Measurements from ENCODE around the gene RPS6KA2.
"Not testable (repeated sequence)": the region's sequence is repeated elsewhere in the genome, so short reads cannot be mapped to it uniquely, and the experiment has no call there.

RPS6KA2 gene

GRCh38 chr6:166634581-166634980 lies 7.5 kb upstream of the RPS6KA2 start:
- not testable (repeated sequence) for H2AFZ ChIP-seq (ENCODE audit: low read length, unreplicated experiment); H3K4me1 ChIP-seq (ENCODE audit: control insufficient read depth, insufficient read depth, low read length, unreplicated experiment); H3K27ac ChIP-seq (ENCODE audit: low read depth, low read length); H3K36me3 ChIP-seq (ENCODE audit: insufficient read depth, low read length); H3K4me3 ChIP-seq (ENCODE audit: low read depth, low read length); H3K27me3 ChIP-seq (ENCODE audit: insufficient read depth, low read length); H3K79me2 ChIP-seq (ENCODE audit: control insufficient read depth, insufficient read depth, low read length, unreplicated experiment)

DNA sequence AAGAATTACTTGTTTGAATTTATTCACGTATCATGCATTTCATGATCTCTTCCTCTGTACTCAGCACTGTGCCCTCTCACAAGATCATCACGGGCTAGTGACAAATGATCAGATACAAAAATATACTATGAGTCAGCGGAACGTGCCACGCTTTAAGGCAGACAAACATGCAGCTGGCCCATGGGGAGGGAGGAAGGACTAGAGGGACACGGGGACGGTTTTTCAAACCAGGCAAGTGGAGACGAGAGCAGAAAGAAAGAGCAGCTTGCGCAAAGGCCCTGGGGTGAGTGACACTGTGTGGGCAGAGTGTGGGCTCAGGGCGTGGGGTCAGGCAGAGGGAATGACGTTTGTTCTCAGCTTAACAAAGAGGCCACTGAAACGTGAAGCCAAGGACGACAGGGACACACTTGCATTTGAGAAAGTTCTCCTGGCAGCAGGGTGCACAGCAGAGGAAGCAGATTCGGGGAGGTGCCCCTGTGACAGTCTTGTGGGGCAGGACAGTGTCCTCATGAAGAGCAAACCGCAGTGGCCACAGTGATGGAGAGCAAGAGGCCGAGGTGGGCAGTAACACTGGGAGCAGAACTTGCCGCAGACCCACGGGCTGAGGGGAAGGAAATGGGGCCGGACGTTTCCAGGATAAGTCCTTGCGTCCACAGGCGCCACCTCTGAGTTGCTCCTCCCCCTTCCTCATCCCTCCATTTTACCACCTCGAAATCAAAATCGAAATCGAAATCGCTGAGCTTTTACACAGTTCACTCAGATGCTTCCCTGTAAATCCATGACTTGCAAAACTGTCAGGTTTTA lies 6.9 kb upstream of the RPS6KA2 start:
- Histone ChIP-seq H2AFZ (ENCODE audit: low read length, unreplicated experiment) (no peak overlapping the region), H3K79me2 (ENCODE audit: control insufficient read depth, insufficient read depth, low read length, unreplicated experiment) (no peaks in the 10 kb centered on the region), H3K27me3 (ENCODE audit: insufficient read depth, low read length) (no peaks in the 10 kb centered on the region), H3K27ac (ENCODE audit: low read depth, low read length) (no peak overlapping the region), H3K36me3 (ENCODE audit: insufficient read depth, low read length) (no peaks in the 10 kb centered on the region), H3K4me3 (ENCODE audit: low read depth, low read length) (no peak overlapping the region), H3K4me1 (ENCODE audit: control insufficient read depth, insufficient read depth, low read length, unreplicated experiment) (peaks cover 9% of the 10 kb centered on the region)

DNA sequence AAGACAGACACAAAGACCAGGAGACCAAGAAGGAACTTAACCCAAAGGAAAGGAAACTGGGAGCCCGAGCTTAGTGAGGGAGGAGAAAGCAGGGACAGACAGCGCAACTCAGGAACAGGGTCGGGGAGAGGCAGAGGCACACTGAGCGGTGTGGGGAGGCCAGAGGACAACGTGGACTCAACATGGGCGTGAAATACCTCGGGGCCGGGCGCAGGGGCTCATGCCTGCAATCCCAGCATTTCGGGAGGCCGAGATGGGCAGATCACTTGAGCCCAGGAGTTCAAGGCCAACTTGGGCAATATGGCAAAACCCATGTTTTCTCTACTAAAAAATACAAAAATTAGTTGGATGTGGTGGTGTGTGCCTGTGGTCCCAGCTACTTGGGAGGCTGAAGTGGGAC lies 5.7 kb upstream of the RPS6KA2 start:
- no peaks in the 10 kb centered on the region for H3K27me3 ChIP-seq (ENCODE audit: insufficient read depth, low read length)
- H3K27ac ChIP-seq (ENCODE audit: low read depth, low read length), result no peak overlapping the region
- no peaks in the 10 kb centered on the region for H3K79me2 ChIP-seq (ENCODE audit: control insufficient read depth, insufficient read depth, low read length, unreplicated experiment)
- H2AFZ ChIP-seq (ENCODE audit: low read length, unreplicated experiment), result no peak overlapping the region
- no peak overlapping the region for H3K4me3 ChIP-seq (ENCODE audit: low read depth, low read length)
- no peaks in the 10 kb centered on the region for H3K36me3 ChIP-seq (ENCODE audit: insufficient read depth, low read length)
- H3K4me1 ChIP-seq (ENCODE audit: control insufficient read depth, insufficient read depth, low read length, unreplicated experiment), result peaks cover 18% of the 10 kb centered on the region

DNA sequence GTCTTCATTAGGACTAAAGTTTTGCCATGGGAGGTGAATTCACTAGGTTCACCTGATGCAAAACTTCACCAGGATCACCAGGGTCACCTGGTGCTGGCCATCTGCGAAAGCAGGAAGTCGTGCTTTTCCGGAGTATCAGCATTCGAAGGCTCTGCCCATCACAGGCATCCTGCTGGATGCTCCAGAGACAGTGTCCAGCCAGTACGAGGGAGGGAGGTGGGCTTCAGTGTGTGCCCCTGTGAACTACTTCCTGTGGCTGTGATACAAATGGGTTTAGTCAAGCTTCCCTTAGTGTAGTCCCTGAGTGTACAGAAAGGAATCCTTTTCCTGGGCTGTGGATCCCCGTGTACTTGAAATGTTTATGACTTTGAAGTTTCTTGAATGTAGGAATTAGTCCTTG lies 3.4 kb upstream of the RPS6KA2 start:
- Histone ChIP-seq H2AFZ (ENCODE audit: low read length, unreplicated experiment) (no peak overlapping the region), H3K36me3 (ENCODE audit: insufficient read depth, low read length) (no peaks in the 10 kb centered on the region), H3K27ac (ENCODE audit: low read depth, low read length) (no peak overlapping the region), H3K4me1 (ENCODE audit: control insufficient read depth, insufficient read depth, low read length, unreplicated experiment) (peaks cover 20% of the 10 kb centered on the region), H3K79me2 (ENCODE audit: control insufficient read depth, insufficient read depth, low read length, unreplicated experiment) (peaks cover 15% of the 10 kb centered on the region), H3K4me3 (ENCODE audit: low read depth, low read length) (no peak overlapping the region), H3K27me3 (ENCODE audit: insufficient read depth, low read length) (no peaks in the 10 kb centered on the region)

- H3K27ac ChIP-seq (ENCODE audit: low read depth, low read length), result no peak overlapping the region
- no peak overlapping the region for H2AFZ ChIP-seq (ENCODE audit: low read length, unreplicated experiment)
- H3K4me3 ChIP-seq (ENCODE audit: low read depth, low read length), result no peak overlapping the region
- peaks cover 20% of the 10 kb centered on the region for H3K79me2 ChIP-seq (ENCODE audit: control insufficient read depth, insufficient read depth, low read length, unreplicated experiment)
- H3K36me3 ChIP-seq (ENCODE audit: insufficient read depth, low read length), result no peaks in the 10 kb centered on the region
- H3K27me3 ChIP-seq (ENCODE audit: insufficient read depth, low read length), result no peaks in the 10 kb centered on the region
- H3K4me1 ChIP-seq (ENCODE audit: control insufficient read depth, insufficient read depth, low read length, unreplicated experiment), result peaks cover 26% of the 10 kb centered on the region
Observed at GRCh38 chr6:166629628-166630027, 2.6 kb upstream of the RPS6KA2 start.

- H3K4me3 ChIP-seq (ENCODE audit: low read depth, low read length), result peak overlapping the region; percentile 76
- H3K36me3 ChIP-seq (ENCODE audit: insufficient read depth, low read length), result peaks cover 2% of the 10 kb centered on the region
- H3K4me1 ChIP-seq (ENCODE audit: control insufficient read depth, insufficient read depth, low read length, unreplicated experiment), result peaks cover 37% of the 10 kb centered on the region
- H3K79me2 ChIP-seq (ENCODE audit: control insufficient read depth, insufficient read depth, low read length, unreplicated experiment), result peaks cover 27% of the 10 kb centered on the region
- H2AFZ ChIP-seq (ENCODE audit: low read length, unreplicated experiment), result peak overlapping the region; percentile 63
- no peaks in the 10 kb centered on the region for H3K27me3 ChIP-seq (ENCODE audit: insufficient read depth, low read length)
- H3K27ac ChIP-seq (ENCODE audit: low read depth, low read length), result peak overlapping the region; percentile 54
Observed at GRCh38 chr6:166627875-166628801, 1.1 kb upstream of the RPS6KA2 start.

DNA sequence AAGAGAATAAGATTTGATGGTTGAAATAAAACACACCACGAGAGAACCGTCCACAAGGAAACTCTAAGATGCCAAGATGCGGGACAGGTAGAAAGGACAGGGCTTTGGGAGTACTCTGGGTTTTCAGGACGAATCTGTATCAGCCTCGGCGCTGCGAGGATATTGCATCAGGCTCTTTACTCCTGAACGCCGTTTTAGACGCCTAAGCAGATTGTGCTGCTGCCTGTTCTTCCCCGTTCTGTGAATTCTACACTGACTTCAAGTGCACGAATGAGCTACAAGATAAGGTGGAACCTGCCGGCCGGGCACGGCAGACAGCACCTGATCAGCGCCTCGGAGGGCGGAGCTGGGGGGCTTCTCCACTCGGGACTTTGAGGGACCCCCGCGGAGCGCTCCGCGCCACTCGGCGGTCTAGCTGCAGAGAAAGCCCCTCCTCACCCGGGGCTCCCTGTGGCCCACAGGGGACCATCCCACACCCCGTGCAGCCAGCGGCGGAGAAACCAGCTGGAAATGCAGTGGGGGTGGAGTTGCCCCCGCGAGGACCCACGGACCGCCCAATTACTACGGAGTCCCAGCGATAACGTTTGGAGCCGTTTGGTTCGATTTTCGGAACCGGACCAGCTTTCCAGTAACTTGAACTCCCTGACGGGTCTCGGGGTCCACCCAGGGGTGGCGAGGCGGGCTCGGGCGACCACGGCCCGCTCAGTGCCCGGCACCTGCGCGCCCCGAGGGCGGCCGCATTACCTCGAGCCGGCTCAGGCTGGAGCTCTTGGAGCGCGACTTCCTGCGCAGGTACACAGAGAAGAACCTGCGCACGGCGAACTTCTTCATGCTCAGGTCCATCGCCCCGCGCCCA lies 646 bp downstream of the RPS6KA2 start:
- H3K4me3 ChIP-seq (ENCODE audit: low read depth, low read length), result peak overlapping the region; percentile 99
- peaks cover 11% of the 10 kb centered on the region for H3K36me3 ChIP-seq (ENCODE audit: insufficient read depth, low read length)
- no peaks in the 10 kb centered on the region for H3K27me3 ChIP-seq (ENCODE audit: insufficient read depth, low read length)
- H3K4me1 ChIP-seq (ENCODE audit: control insufficient read depth, insufficient read depth, low read length, unreplicated experiment), result peaks cover 54% of the 10 kb centered on the region
- H3K27ac ChIP-seq (ENCODE audit: low read depth, low read length), result peak overlapping the region; percentile 100
- H2AFZ ChIP-seq (ENCODE audit: low read length, unreplicated experiment), result peak overlapping the region; percentile 31
- peaks cover 44% of the 10 kb centered on the region for H3K79me2 ChIP-seq (ENCODE audit: control insufficient read depth, insufficient read depth, low read length, unreplicated experiment)

DNA sequence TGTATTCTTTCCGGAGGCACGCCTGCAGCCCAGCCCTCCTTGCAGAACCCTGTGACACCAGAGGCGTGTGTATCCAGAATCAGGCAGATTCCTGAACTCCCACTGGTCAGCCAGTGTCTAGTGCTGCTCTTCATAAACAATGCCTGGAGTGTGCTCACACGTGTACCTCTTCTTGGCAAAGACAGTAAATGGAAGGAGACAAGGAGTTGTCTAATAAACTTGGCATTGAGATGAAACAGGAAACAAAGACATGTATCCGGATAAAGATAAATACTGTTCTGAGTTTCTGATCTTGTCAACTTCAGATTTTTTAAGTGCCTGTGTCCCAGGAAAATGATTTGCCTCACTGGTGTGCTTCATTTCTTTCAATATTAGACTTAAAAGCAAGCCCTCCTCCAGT lies 1.7 kb downstream of the RPS6KA2 start:
- Histone ChIP-seq H3K4me1 (ENCODE audit: control insufficient read depth, insufficient read depth, low read length, unreplicated experiment) (peaks cover 65% of the 10 kb centered on the region), H3K27ac (ENCODE audit: low read depth, low read length) (peak overlapping the region; percentile 100), H2AFZ (ENCODE audit: low read length, unreplicated experiment) (no peak overlapping the region), H3K36me3 (ENCODE audit: insufficient read depth, low read length) (peaks cover 11% of the 10 kb centered on the region), H3K27me3 (ENCODE audit: insufficient read depth, low read length) (no peaks in the 10 kb centered on the region), H3K4me3 (ENCODE audit: low read depth, low read length) (peak overlapping the region; percentile 99), H3K79me2 (ENCODE audit: control insufficient read depth, insufficient read depth, low read length, unreplicated experiment) (peaks cover 50% of the 10 kb centered on the region)

GRCh38 chr6:166624275-166624674 lies 2.8 kb downstream of the RPS6KA2 start:
- H3K79me2 ChIP-seq (ENCODE audit: control insufficient read depth, insufficient read depth, low read length, unreplicated experiment), result peaks cover 52% of the 10 kb centered on the region
- H3K36me3 ChIP-seq (ENCODE audit: insufficient read depth, low read length), result peaks cover 11% of the 10 kb centered on the region
- peak overlapping the region; percentile 30 for H3K4me3 ChIP-seq (ENCODE audit: low read depth, low read length)
- H3K4me1 ChIP-seq (ENCODE audit: control insufficient read depth, insufficient read depth, low read length, unreplicated experiment), result peaks cover 73% of the 10 kb centered on the region
- no peaks in the 10 kb centered on the region for H3K27me3 ChIP-seq (ENCODE audit: insufficient read depth, low read length)
- H3K27ac ChIP-seq (ENCODE audit: low read depth, low read length), result peak overlapping the region; percentile 100
- no peak overlapping the region for H2AFZ ChIP-seq (ENCODE audit: low read length, unreplicated experiment)

DNA sequence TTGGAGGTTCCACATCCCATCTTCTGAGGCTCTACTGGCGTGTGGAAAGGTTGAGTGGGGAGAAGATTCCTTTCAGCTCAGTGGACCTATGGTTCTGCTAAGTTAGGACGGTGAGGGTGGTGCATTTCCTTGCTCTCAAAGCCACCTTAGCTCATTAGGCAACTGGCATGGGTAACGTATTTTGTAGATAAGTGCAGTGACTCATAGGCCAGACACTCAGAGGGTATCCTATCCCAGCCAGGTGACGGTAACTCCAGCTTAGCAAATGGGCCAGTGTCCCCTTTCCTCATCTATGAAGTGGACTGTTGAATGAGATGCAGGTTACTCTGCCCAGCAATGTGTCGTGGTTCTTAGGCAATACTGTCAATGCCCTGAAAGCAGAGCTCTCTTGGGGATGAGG lies 3.7 kb downstream of the RPS6KA2 start:
- Histone ChIP-seq H2AFZ (ENCODE audit: low read length, unreplicated experiment) (no peak overlapping the region), H3K4me3 (ENCODE audit: low read depth, low read length) (peak overlapping the region; percentile 26; the same call in 1 of the 2 replicates), H3K36me3 (ENCODE audit: insufficient read depth, low read length) (peaks cover 18% of the 10 kb centered on the region), H3K27ac (ENCODE audit: low read depth, low read length) (peak overlapping the region; percentile 100), H3K27me3 (ENCODE audit: insufficient read depth, low read length) (no peaks in the 10 kb centered on the region), H3K79me2 (ENCODE audit: control insufficient read depth, insufficient read depth, low read length, unreplicated experiment) (peaks cover 62% of the 10 kb centered on the region), H3K4me1 (ENCODE audit: control insufficient read depth, insufficient read depth, low read length, unreplicated experiment) (peaks cover 73% of the 10 kb centered on the region)

All from ACC112 (cell line).